Tibial nerve (tissue), 4 donors: ENCODE measurements around the gene C5orf34. TPM values are rescaled to one million over a fixed set of nuclear protein-coding genes. Genes with fewer than 3 reads are reported as not detected.
"Not testable (repeated sequence)": the region's sequence is repeated elsewhere in the genome, so short reads cannot be mapped to it uniquely, and the experiment has no call there.

Experiments used
- DNase-seq, 2 donors: peaks; one replicate each; pipeline ENCODE4 v3.0.0-alpha.2; 2019; ENCODE audit warnings: low spot score in 2 of 2
- H3K27ac ChIP-seq, 4 donors: fragments of 200-600 bp; sonication (generic) in 3 of 4; one replicate each; pipeline ENCODE4 v1.5.1; 2017 to 2019; ENCODE audit warnings: mild to moderate bottlenecking in 1 of 4
- H3K27me3 ChIP-seq, 2 donors: fragments of 200-600 bp; sonication (generic) in 1 of 2; one replicate each; pipeline versions ENCODE4 v1.5.1 to v1.6.0; 2017 to 2019
- H3K36me3 ChIP-seq, 3 donors: fragments of 200-600 bp; sonication (generic); one replicate each; pipeline ENCODE4 v1.5.1; 2018 to 2019
- H3K4me1 ChIP-seq, 4 donors: fragments of 200-600 bp; sonication (generic) in 3 of 4; one replicate each; pipeline ENCODE4 v1.5.1; 2017 to 2019
- H3K4me3 ChIP-seq, 4 donors: fragments of 200-600 bp; sonication (generic) in 3 of 4; one replicate each; pipeline ENCODE4 v1.5.1; 2017 to 2019; ENCODE audit warnings: mild to moderate bottlenecking in 1 of 4, moderate library complexity in 1 of 4
- H3K9me3 ChIP-seq, 4 donors: fragments of 200-600 bp; sonication (generic) in 3 of 4; one replicate each; pipeline ENCODE4 v1.5.1; 2017 to 2019
- CTCF ChIP-seq, 5 experiments: fragments of 200-600 bp in 3 of 5; fragments of 450-650 bp in 2 of 5; sonication (generic) in 3 of 5; IDR thresholded peaks; one replicate each; pipeline ENCODE4 v1.5.1; 2016 to 2019; ENCODE audit warnings: antibody characterized with exemption in 5 of 5, mild to moderate bottlenecking in 3 of 5, moderate library complexity in 2 of 5
- EP300 ChIP-seq, 2 donors: sonication (generic); formaldehyde crosslinking; IDR thresholded peaks; one replicate each; pipeline ENCODE4 v1.6.1; 2017; ENCODE audit warnings: antibody characterized with exemption in 2 of 2, mild to moderate bottlenecking in 1 of 2
- POLR2A ChIP-seq, 2 donors: fragments of 450-650 bp; IDR thresholded peaks; one replicate each; pipeline ENCODE4 v1.6.1; 2017; ENCODE audit warnings: antibody characterized with exemption in 2 of 2, mild to moderate bottlenecking in 2 of 2, moderate library complexity in 2 of 2
- WGBS, 2 donors: methylation state at CpG; one replicate each; pipeline ENCODE4 v1.1.5; 2018; 5-methylcytosine and 5-hydroxymethylcytosine counted together
- total RNA-seq, 4 donors: library from RNA; depleted of rRNA; stranded (reverse); fragments of >200 nt; gene quantifications; one replicate each; pipeline ENCODE4 v1.1.0, GENCODE V29; 2016

C5orf34 gene
- total RNA-seq, 4 donors from 2014 or later, result 0.63 to 2.4 (median 2.1) TPM

- WGBS, 2 donors, result 0% methylated on average over 49 to 54 of the region's 62 CpGs
- Histone ChIP-seq H3K9me3 (no peaks in the 10 kb centered on the region), H3K4me3 (peak within 1 kb of the TSS; percentile 72 to 97 (median 92)), H3K27me3 (no peaks in the 10 kb centered on the region), H3K27ac (peak within 1 kb of the TSS; percentile 93 to 99 (median 98)), H3K36me3 (no peaks in the 10 kb centered on the region), H3K4me1 (peaks cover 0 to 27% (median 17%) of the 10 kb centered on the region in 4 donors)
- TF ChIP-seq CTCF (IDR thresholded peaks at IDR 0.05) (no peak), POLR2A (IDR thresholded peaks at IDR 0.05) (peak; percentile 55 to 83), EP300 (IDR thresholded peaks at IDR 0.05) (peak; percentile 61 to 95)
- peak; percentile 83 to 84 for DNase-seq
These were observed 31.4 kb downstream of the C5orf34 start, which contains the start of gene TMEM267 for GRCh38 chr5:43483298-43484105. TSS of gene TMEM267 (minus strand) at chr5:43483865. CDS start at chr5:43453969, 29,896 bp downstream.

- Histone ChIP-seq H3K4me3 (peak overlapping the region; percentile 72 to 97 (median 92)), H3K27me3 (no peaks in the 10 kb centered on the region), H3K36me3 (no peaks in the 10 kb centered on the region), H3K4me1 (peaks cover 0 to 27% (median 17%) of the 10 kb centered on the region in 4 donors), H3K27ac (peak overlapping the region; percentile 93 to 99 (median 98)), H3K9me3 (no peaks in the 10 kb centered on the region)
- TF ChIP-seq POLR2A (IDR thresholded peaks at IDR 0.05), result no peak
- TF ChIP-seq CTCF (IDR thresholded peaks at IDR 0.05), result no peak
- TF ChIP-seq EP300 (IDR thresholded peaks at IDR 0.05), result no peak
- 20 to 30% methylated on average over 6 of the region's 6 CpGs for WGBS, 2 donors
- no peak for DNase-seq
These were observed 32.3 kb downstream of the C5orf34 start for GRCh38 chr5:43482490-43483297.

- no peak for TF ChIP-seq CTCF (IDR thresholded peaks at IDR 0.05)
- no peak for TF ChIP-seq POLR2A (IDR thresholded peaks at IDR 0.05)
- TF ChIP-seq EP300 (IDR thresholded peaks at IDR 0.05), result no peak
- H3K4me1 ChIP-seq, result no peaks in the 10 kb centered on the region
- H3K27ac ChIP-seq, result no peak overlapping the region
- H3K27me3 ChIP-seq, result no peaks in the 10 kb centered on the region
- peaks cover 0 to 65% (median 0%) of the 10 kb centered on the region in 3 donors for H3K36me3 ChIP-seq
- H3K4me3 ChIP-seq, result no peak overlapping the region
- peaks cover 0 to 38% (median 12%) of the 10 kb centered on the region in 4 donors for H3K9me3 ChIP-seq
- DNase-seq, result no peak
- WGBS, 2 donors, result 95 to 99% methylated on average over 6 of the region's 6 CpGs
These were observed 45.1 kb downstream of the C5orf34 start for GRCh38 chr5:43469671-43470391.

GRCh38 chr5:43467100-43467499 lies 47.8 kb downstream of the C5orf34 start:
- Histone ChIP-seq H3K27me3 (no peaks in the 10 kb centered on the region), H3K36me3 (peaks cover 0 to 51% (median 0%) of the 10 kb centered on the region in 3 donors), H3K9me3 (peaks cover 0 to 40% (median 12%) of the 10 kb centered on the region in 4 donors), H3K27ac (no peak overlapping the region), H3K4me1 (no peaks in the 10 kb centered on the region), H3K4me3 (no peak overlapping the region)
- DNase-seq, result no peak
- no peak for TF ChIP-seq POLR2A (IDR thresholded peaks at IDR 0.05)
- no peak for TF ChIP-seq EP300 (IDR thresholded peaks at IDR 0.05)
- TF ChIP-seq CTCF (IDR thresholded peaks at IDR 0.05), result no peak

GRCh38 chr5:43465455-43465854 lies 49.5 kb downstream of the C5orf34 start:
- not testable (repeated sequence) for DNase-seq, H3K27me3 ChIP-seq, H3K4me3 ChIP-seq, H3K27ac ChIP-seq, H3K4me1 ChIP-seq
- H3K9me3 ChIP-seq, result peaks cover 0 to 32% (median 6%) of the 10 kb centered on the region in 4 donors
- H3K36me3 ChIP-seq, result peaks cover 0 to 55% (median 0%) of the 10 kb centered on the region in 3 donors
- 95 to 98% methylated on average over 3 of the region's 3 CpGs for WGBS, 2 donors
